Measurements from ENCODE around the gene MAST4. TPM values are rescaled to one million over a fixed set of nuclear protein-coding genes. Genes with fewer than 3 reads are reported as not detected.

Gene MAST4
- total and polyA plus RNA-seq, 4 donors = 3.7 to 9.5 (median 6.5) TPM

- H3K9me3 ChIP-seq (ENCODE audit: control insufficient read depth in 4 of 4, low read length in 3 of 4) = no peaks in the 10 kb centered on the region
- 88% methylated on average over 3 of the region's 3 CpGs for WGBS
- no peaks in the 10 kb centered on the region for H3K4me1 ChIP-seq (ENCODE audit: control insufficient read depth in 4 of 4, insufficient read depth in 4 of 4, low read length in 3 of 4)
- H3K27ac ChIP-seq (ENCODE audit: low read depth in 1 of 2, low read length in 2 of 2) = no peak overlapping the region
- no peak overlapping the region for H3K4me3 ChIP-seq (ENCODE audit: low read depth in 1 of 3, low read length in 3 of 3)
- no peaks in the 10 kb centered on the region for H3K36me3 ChIP-seq (ENCODE audit: control insufficient read depth in 4 of 4, insufficient read depth in 3 of 4, low read depth in 1 of 4, low read length in 3 of 4)
- TF ChIP-seq, protein P1, sequence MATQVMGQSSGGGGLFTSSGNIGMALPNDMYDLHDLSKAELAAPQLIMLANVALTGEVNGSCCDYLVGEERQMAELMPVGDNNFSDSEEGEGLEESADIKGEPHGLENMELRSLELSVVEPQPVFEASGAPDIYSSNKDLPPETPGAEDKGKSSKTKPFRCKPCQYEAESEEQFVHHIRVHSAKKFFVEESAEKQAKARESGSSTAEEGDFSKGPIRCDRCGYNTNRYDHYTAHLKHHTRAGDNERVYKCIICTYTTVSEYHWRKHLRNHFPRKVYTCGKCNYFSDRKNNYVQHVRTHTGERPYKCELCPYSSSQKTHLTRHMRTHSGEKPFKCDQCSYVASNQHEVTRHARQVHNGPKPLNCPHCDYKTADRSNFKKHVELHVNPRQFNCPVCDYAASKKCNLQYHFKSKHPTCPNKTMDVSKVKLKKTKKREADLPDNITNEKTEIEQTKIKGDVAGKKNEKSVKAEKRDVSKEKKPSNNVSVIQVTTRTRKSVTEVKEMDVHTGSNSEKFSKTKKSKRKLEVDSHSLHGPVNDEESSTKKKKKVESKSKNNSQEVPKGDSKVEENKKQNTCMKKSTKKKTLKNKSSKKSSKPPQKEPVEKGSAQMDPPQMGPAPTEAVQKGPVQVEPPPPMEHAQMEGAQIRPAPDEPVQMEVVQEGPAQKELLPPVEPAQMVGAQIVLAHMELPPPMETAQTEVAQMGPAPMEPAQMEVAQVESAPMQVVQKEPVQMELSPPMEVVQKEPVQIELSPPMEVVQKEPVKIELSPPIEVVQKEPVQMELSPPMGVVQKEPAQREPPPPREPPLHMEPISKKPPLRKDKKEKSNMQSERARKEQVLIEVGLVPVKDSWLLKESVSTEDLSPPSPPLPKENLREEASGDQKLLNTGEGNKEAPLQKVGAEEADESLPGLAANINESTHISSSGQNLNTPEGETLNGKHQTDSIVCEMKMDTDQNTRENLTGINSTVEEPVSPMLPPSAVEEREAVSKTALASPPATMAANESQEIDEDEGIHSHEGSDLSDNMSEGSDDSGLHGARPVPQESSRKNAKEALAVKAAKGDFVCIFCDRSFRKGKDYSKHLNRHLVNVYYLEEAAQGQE (IDR thresholded peaks at IDR 0.05) = no peak
- TF ChIP-seq SP1 (IDR thresholded peaks at IDR 0.05) = no peak
- TF ChIP-seq JUND (IDR thresholded peaks at IDR 0.05) = no peak
- TF ChIP-seq, protein P2, sequence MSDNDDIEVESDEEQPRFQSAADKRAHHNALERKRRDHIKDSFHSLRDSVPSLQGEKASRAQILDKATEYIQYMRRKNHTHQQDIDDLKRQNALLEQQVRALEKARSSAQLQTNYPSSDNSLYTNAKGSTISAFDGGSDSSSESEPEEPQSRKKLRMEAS (IDR thresholded peaks at IDR 0.05) = no peak
- no peak for TF ChIP-seq TAF1 (conservative IDR thresholded peaks at IDR 0.05)
- TF ChIP-seq FOXA1 (IDR thresholded peaks at IDR 0.05) = no peak
- TF ChIP-seq, protein P3, sequence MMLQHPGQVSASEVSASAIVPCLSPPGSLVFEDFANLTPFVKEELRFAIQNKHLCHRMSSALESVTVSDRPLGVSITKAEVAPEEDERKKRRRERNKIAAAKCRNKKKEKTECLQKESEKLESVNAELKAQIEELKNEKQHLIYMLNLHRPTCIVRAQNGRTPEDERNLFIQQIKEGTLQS (IDR thresholded peaks at IDR 0.05) = no peak
- no peak for TF ChIP-seq YY1 (IDR thresholded peaks at IDR 0.05)
- no peak for TF ChIP-seq RAD21 (IDR thresholded peaks at IDR 0.05)
- no peak for TF ChIP-seq NR2F2 (IDR thresholded peaks at IDR 0.05)
- TF ChIP-seq CTCF (IDR thresholded peaks at IDR 0.05; ENCODE audit: low read depth, low read length, missing input control) = no peak
- no peak for TF ChIP-seq EGR1 (IDR thresholded peaks at IDR 0.05; ENCODE audit: low read depth in 2 of 2)
- no peak for TF ChIP-seq HNF4A (conservative IDR thresholded peaks at IDR 0.05)
- TF ChIP-seq, protein P4, sequence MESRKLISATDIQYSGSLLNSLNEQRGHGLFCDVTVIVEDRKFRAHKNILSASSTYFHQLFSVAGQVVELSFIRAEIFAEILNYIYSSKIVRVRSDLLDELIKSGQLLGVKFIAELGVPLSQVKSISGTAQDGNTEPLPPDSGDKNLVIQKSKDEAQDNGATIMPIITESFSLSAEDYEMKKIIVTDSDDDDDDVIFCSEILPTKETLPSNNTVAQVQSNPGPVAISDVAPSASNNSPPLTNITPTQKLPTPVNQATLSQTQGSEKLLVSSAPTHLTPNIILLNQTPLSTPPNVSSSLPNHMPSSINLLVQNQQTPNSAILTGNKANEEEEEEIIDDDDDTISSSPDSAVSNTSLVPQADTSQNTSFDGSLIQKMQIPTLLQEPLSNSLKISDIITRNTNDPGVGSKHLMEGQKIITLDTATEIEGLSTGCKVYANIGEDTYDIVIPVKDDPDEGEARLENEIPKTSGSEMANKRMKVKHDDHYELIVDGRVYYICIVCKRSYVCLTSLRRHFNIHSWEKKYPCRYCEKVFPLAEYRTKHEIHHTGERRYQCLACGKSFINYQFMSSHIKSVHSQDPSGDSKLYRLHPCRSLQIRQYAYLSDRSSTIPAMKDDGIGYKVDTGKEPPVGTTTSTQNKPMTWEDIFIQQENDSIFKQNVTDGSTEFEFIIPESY (IDR thresholded peaks at IDR 0.05) = no peak
- TF ChIP-seq RXRA (IDR thresholded peaks at IDR 0.05) = no peak
- no peak for TF ChIP-seq GABPA (IDR thresholded peaks at IDR 0.05 in 1 of 2, conservative IDR thresholded peaks at IDR 0.05 in 1 of 2)
- no peak for TF ChIP-seq HNF4G (IDR thresholded peaks at IDR 0.05)
- no peak for TF ChIP-seq FOXA2 (IDR thresholded peaks at IDR 0.05)
- no peak overlapping the region for H3K9ac ChIP-seq (ENCODE audit: low read depth in 1 of 2, low read length in 2 of 2)
- H3K27me3 ChIP-seq (ENCODE audit: control insufficient read depth in 4 of 4, insufficient read depth in 4 of 4, low read length in 3 of 4) = no peaks in the 10 kb centered on the region
- no peak for DNase-seq (ENCODE audit: low spot score)
These were observed 383.5 kb downstream of the MAST4 start for GRCh38 chr5:66979738-66980137.

Measured in liver (tissue), 9 donors.